GM12878 (cell line): ENCODE data around the gene SVIL. TPM values are rescaled to one million over a fixed set of nuclear protein-coding genes. Genes with fewer than 3 reads are reported as not detected.

ENCODE experiments used
- HCFC1 ChIP-seq: fragments of 150-350 bp; IDR thresholded peaks from 2 replicates; pipeline ENCODE4 v1.6.1; 2014; ENCODE audit warnings: low read length
- JUND ChIP-seq: IDR thresholded peaks from 2 replicates; pipeline ENCODE4 v1.6.1; 2012; ENCODE audit warnings: low read depth, mild to moderate bottlenecking, low read length, improper control_type of control experiment, moderate library complexity
- MTA3 ChIP-seq: IDR thresholded peaks from 2 replicates; pipeline ENCODE4 v1.6.1; 2012; ENCODE audit warnings: low read length, inconsistent platforms, borderline replicate concordance
- NR2C2 ChIP-seq: IDR thresholded peaks from 2 replicates; pipeline ENCODE4 v1.6.1; 2011; ENCODE audit warnings: borderline replicate concordance, low read depth; ENCODE audit not compliant: control insufficient read depth, insufficient read length
- RELA ChIP-seq: fragments of 450-650 bp; IDR thresholded peaks from 2 replicates; pipeline ENCODE4 v1.8.0; 2014; ENCODE audit warnings: borderline replicate concordance; ENCODE audit not compliant: partially characterized antibody
- SPI1 ChIP-seq: IDR thresholded peaks from 2 replicates; pipeline ENCODE4 v1.6.1; 2011; ENCODE audit warnings: low read depth, mild to moderate bottlenecking, low read length, moderate library complexity, borderline replicate concordance; ENCODE audit not compliant: insufficient read depth
- TCF3 ChIP-seq: IDR thresholded peaks from 2 replicates; pipeline ENCODE4 v1.6.1; 2012; ENCODE audit warnings: low read depth, mild to moderate bottlenecking, low read length, borderline replicate concordance; ENCODE audit not compliant: insufficient read depth
- USF2 ChIP-seq: IDR thresholded peaks from 2 replicates; pipeline ENCODE4 v1.6.1; 2011; ENCODE audit warnings: low read depth, low read length, improper control_type of control experiment, borderline replicate concordance
- polyA plus RNA-seq, 11 experiments: library from polyadenylated mRNA; depleted of rRNA in 4 of 11; unstranded in 6 of 11; stranded (reverse) in 5 of 11; fragments of >200 nt; fragmentation: Nextera tagmentation in 4 of 11; fragmentation: Illumina TruSeq in 1 of 11; extraction: Ambion mirVana in 4 of 11; extraction: Trizol in 1 of 11; gene quantifications; 1 replicate in 1 of 11; 2 replicates in 10 of 11; pipeline versions ENCODE4 v1.2.1 to v1.2.3, GENCODE V29; 2011 to 2016; ENCODE audit warnings: inconsistent platforms in 2 of 11, missing spikeins in 2 of 11, low read depth in 1 of 11
- total RNA-seq, 4 experiments: library from RNA; depleted of rRNA in 3 of 4; stranded (reverse); fragments of >200 nt in 3 of 4; fragmentation: Illumina TruSeq in 1 of 4; extraction: Trizol in 1 of 4; gene quantifications; 2 replicates each; pipeline versions ENCODE4 v1.2.1 to v1.2.3, GENCODE V29; 2013 to 2021
- TF ChIP-seq, protein P1 (sequence below): fragments of 450-650 bp; IDR thresholded peaks from 2 replicates; pipeline ENCODE4 v1.6.1; 2018; ENCODE audit warnings: mild to moderate bottlenecking, low read depth, moderate library complexity; ENCODE audit not compliant: partially characterized antibody
- TF ChIP-seq, protein P2 (sequence below): IDR thresholded peaks from 2 replicates; pipeline ENCODE4 v1.6.1; 2011; ENCODE audit warnings: borderline replicate concordance, low read depth, mild to moderate bottlenecking, moderate library complexity, low read length; ENCODE audit not compliant: insufficient read depth, poor library complexity, severe bottlenecking

Gene SVIL
- total and polyA plus RNA-seq, 10 of the 15 experiments (the other 5 are each of a cell fraction or from before 2014, with no cell fraction given), result 0.22 to 1.9 (median 0.87) TPM

DNA sequence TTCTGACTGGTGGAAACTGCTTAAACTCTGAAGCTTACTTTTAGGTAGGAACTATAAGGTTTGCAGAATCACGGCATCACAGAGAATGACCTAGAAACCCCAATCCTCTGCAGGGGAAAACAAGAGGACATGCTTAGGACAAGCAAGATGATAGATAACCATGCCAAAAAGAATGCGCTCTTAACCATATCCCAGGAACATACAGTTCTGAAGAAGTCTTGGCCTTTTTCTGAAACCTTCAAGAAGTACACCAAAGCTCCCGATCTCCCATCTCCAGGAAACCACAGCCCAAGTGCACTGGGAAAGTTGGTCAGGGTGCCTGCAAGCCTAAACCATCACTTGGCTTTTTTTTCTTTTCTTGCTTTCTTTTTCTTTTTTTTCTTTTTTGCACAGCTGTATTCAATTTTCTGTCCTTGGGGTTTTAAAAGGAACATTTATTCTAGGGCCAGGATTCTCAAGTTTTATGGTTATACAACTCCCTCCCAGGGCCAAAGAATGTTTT lies 12.2 kb upstream of the SVIL start (continued):
- TF ChIP-seq TCF3, result no peak
- no peak for TF ChIP-seq HCFC1
- no peak for TF ChIP-seq MTA3
- TF ChIP-seq RELA, result no peak
- TF ChIP-seq, protein P1, sequence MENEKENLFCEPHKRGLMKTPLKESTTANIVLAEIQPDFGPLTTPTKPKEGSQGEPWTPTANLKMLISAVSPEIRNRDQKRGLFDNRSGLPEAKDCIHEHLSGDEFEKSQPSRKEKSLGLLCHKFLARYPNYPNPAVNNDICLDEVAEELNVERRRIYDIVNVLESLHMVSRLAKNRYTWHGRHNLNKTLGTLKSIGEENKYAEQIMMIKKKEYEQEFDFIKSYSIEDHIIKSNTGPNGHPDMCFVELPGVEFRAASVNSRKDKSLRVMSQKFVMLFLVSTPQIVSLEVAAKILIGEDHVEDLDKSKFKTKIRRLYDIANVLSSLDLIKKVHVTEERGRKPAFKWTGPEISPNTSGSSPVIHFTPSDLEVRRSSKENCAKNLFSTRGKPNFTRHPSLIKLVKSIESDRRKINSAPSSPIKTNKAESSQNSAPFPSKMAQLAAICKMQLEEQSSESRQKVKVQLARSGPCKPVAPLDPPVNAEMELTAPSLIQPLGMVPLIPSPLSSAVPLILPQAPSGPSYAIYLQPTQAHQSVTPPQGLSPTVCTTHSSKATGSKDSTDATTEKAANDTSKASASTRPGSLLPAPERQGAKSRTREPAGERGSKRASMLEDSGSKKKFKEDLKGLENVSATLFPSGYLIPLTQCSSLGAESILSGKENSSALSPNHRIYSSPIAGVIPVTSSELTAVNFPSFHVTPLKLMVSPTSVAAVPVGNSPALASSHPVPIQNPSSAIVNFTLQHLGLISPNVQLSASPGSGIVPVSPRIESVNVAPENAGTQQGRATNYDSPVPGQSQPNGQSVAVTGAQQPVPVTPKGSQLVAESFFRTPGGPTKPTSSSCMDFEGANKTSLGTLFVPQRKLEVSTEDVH, result no peak
- no peak for TF ChIP-seq JUND
- no peak for TF ChIP-seq SPI1
- no peak for TF ChIP-seq USF2
- no peak for TF ChIP-seq NR2C2
- TF ChIP-seq, protein P2, sequence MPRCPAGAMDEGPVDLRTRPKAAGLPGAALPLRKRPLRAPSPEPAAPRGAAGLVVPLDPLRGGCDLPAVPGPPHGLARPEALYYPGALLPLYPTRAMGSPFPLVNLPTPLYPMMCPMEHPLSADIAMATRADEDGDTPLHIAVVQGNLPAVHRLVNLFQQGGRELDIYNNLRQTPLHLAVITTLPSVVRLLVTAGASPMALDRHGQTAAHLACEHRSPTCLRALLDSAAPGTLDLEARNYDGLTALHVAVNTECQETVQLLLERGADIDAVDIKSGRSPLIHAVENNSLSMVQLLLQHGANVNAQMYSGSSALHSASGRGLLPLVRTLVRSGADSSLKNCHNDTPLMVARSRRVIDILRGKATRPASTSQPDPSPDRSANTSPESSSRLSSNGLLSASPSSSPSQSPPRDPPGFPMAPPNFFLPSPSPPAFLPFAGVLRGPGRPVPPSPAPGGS, result no peak
